Umbilical cord (tissue), 2 donors: ENCODE data around the gene S100A2. TPM values are rescaled to one million over a fixed set of nuclear protein-coding genes. Genes with fewer than 3 reads are reported as not detected.
"Not testable (repeated sequence)": the region's sequence is repeated elsewhere in the genome, so short reads cannot be mapped to it uniquely, and the experiment has no call there.

Source experiments
- DNase-seq: peaks from one replicate; pipeline ENCODE4 v3.0.0-alpha.2; 2015; ENCODE audit warnings: low spot score
- total RNA-seq: library from RNA; depleted of rRNA; stranded (reverse); fragments of >200 nt; gene quantifications from one replicate; pipeline ENCODE4 v1.2.3, GENCODE V29; 2014; ENCODE audit warnings: low replicate concordance; ENCODE audit not compliant: insufficient read depth

S100A2 gene
- total RNA-seq, 1 donor from 2014 or later = 20.7 TPM

DNA sequence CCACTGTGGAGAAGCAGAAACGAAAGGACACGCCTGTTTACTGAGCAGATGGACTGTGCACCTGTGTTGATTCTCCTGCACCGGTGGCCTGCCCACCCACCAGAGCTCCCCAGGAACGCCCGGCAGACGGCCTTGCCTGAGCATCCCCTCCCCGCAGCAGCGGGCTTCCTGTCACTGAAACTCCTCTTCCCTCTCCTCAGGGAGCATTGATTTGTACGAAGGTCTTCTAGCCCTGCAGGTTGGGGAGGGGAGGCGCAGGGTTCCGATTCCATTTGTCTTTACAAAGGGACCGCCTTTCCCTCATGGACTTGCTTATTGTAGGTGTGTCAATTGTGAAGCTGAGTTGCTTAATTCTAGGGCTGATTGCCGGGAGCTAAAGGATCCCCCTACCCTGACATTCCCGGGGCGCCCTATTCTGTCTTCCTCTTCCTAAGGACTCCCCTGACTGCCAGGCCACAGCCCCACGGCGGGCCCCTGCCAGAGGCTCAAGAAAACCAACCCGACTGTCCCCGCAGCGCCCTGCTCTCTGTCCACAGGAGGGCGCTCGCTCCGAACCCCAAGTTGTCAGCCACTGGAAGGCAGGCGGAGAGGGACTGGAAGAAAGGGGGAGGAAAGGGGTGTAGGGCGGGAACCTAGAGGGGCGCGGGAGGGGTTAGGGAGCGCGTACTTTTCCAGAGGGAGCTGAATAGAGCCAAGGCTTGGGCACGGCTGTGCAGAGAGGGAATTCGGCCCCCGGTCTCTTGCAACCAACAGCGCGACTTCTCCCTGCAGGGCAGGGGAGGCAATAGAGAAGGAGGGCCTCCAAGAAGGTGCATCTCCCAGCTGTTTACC, 32.7 kb downstream of the S100A2 start:
- DNase-seq = peak; percentile 97

DNA sequence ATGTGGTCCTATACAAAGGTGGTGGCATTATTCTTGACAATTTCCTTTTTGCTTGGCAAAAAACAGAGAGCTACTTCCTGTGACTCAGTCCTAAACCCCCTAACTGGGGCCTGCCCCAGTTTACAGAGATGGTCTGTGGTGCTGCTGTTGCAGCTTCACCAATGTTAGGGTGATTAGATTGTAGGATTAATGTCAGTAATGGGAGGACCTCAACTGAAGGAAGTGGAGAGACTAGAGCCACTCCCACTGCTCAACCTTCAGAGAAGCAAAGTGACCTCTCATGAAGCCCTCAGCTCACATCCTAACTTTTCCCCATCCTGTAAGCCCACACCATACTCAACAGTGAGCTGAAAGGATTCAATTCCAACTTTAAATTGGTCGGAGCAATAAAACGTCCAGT, 33.5 kb downstream of the S100A2 start:
- no peak for DNase-seq

DNA sequence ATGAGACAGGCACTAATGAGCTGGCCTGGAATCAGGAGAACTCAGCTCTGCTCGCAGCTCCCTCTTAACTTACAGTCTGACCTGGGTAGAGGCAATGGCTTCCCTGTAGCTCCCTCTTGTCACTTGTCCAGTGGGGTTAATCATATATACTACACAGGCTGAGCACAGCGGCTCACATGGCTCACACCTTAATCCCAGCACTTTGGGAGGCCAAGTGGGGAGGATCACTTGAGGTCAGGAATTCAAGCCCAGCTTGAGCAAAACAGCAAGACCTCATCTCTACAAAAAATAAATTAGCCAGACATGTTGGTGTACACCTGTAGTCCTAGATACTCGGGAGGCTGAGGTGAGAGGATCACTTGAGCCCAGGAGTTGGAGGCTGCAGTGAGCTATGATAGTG, 34.0 kb downstream of the S100A2 start:
- DNase-seq = no peak

DNA sequence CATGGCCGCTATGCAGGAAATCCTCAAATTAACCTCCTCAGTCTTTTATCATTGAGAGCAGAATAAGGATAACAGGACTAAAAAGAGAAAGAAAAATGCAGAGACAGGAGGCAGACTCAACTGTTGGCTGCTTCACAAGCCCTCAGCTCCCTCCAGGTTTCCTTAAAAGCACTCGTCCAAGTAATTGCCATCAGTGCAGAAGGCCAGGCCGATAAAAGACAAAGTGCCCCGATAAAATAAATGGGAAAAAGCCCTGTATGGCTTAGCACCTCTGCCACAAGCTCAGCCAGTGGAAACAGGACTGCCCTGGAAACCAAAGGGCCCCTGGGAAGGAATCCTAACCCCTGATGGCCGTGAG, 38.0 kb downstream of the S100A2 start:
- DNase-seq = no peak

DNA sequence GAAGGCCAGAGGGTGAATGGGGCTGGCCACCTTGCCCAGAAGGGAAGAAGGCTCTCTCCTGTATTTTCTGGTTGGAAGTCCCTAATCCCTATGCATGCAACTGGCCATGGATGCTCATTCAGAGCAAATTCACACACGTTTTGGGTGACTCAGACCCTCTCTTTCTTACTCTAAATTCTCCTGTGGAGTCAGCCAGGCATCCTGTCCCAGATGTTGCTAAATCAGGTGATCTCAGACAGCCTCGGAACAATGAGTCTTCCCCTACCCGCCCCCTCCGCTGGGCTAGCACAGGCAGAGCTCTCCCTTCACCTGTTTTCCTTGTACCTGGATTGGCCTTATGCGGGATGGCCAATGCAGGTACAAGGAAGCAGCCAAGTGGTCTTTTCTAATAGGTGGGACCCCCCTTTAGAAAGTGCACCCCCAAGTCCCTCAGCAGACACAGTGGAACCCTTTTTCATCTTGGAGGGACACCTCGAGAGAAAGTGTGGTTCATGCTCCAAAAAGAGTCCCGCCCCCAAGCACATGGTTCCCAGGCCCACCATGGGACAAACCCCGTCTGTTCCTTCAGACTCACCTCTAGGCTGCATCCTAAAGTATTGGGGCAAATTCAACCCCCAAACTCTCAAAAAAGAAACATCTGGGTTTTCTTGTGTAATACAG, 38.5 kb downstream of the S100A2 start:
- DNase-seq = no peak

DNA sequence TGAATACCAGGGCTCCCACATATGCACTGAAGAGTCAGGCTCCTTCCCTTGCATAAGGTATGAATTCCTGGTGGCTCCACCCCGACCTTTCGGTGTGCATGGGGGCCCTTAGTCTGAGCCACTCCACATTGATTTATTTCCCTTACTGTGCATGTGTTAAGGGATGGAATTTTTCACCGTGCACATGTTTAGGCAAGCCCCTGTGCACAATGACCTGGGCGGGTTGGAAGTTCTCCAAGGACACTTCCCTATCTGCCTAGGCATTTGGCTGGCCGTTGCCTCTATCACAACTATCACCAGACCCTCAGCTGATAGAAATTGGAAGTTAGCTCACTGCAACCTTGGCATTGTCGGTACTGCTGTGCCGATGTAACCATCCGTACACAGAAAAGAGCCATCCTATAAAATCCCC, 39.5 kb downstream of the S100A2 start:
- peak; percentile 72 for DNase-seq

DNA sequence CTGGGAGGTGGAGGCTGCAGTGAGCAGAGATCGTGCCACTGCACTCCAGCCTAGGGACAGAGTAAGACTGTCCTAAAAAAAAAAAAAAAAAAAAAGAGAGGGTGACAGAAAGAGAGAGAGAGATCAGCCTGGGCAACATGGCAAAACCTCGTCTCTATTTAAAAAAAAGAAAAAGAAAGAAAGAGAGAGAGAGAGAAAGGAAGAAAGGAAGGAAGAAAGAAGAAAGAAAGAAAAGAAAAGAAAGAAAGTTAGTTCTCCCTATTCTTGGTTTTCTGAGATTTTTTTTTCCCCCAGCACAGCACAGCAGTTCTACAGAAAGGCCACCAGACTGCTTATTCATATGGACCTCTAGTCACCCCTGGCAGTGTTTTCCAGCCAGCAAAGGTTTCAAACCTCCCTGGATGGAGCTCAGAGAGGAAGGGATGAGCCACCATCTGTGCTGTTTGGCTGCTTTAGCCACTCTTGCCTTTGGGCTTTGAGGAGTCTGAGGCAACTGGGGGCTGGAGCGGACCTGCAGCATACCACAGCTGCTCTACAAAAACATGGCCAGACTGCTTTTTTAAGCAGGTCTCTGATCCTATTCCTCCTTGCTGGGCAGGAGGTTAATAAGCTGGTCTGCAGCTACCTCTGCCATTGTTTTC, 40.4 kb downstream of the S100A2 start:
- no peak for DNase-seq

DNA sequence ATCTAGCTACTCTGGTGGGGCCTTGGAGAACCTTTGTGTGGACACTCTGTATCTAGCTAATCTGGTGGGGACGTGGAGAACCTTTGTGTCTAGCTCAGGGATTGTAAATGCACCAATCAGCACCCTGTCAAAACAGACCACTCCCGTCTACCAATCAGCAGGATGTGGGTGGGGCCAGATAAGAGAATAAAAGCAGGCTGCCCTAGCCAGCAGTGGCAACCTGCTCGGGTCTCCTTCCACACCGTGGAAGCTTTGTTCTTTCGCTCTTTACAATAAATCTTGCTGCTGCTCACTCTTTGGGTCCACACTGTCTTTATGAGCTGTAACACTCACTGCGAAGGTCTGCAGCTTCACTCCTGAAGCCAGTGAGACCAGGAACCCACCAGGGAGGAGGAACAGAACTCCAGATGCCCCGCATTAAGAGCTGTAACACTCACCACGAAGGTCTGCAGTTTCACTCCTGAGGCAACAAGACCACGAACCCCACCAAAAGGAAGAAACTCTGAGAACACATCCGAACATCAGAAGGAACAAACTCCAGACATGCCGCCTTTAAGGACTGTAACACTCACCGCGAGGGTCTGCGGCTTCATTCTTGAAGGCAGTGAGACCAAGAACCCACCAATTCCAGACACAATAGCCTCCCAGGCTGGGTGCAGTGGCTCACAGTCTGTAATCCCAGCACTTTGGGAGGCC, 43.1 kb downstream of the S100A2 start:
- DNase-seq = not testable (repeated sequence)

DNA sequence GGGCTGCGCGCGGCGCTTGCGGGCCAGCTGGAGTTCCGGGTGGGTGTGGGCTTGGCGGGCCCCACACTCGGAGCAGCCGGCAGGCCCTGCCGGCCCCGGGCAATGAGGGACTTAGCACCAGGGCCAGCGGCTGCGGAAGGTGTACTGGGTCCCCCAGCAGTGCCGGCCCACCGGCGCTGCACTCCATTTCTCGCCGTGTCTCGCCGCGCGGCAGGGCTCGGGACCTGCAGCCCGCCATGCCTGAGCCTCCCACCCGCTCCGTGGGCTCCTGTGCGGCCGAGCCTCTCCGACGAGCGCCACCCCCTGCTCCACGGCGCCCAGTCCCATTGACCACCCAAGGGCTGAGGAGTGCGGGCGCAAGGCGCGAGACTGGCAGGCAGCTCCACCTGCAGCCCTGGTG, 43.8 kb downstream of the S100A2 start:
- DNase-seq = not testable (repeated sequence)

DNA sequence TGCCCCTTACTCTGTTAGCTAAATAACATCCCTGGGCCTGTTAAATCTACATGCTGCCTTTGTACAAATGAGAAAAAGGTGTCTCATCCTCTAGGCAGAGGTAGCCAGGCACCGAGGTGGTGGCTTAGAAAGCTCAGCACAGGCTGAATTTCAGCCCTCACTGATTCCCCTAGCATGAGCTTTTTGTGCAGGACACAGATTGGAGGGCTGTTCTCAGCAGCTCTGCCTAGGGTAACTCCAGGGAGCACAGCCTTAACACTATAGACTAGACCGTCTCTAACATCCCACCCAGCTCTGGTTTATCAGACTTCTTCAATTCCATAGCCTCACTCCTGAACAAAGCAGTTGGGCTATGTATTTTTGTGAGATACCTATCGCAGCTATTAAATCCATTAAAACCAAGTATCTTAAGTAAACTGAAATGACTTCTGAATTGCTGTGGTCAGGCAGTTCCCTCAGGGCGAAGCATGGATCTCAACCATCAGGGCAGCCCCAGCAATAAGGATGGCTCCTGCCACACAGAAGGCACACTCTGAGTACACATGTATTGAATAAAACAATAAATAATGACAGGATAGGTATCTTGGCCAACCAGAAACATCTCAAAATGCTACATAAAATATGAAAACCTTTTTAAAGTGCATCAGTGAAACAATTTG, 44.7 kb downstream of the S100A2 start:
- no peak for DNase-seq

DNA sequence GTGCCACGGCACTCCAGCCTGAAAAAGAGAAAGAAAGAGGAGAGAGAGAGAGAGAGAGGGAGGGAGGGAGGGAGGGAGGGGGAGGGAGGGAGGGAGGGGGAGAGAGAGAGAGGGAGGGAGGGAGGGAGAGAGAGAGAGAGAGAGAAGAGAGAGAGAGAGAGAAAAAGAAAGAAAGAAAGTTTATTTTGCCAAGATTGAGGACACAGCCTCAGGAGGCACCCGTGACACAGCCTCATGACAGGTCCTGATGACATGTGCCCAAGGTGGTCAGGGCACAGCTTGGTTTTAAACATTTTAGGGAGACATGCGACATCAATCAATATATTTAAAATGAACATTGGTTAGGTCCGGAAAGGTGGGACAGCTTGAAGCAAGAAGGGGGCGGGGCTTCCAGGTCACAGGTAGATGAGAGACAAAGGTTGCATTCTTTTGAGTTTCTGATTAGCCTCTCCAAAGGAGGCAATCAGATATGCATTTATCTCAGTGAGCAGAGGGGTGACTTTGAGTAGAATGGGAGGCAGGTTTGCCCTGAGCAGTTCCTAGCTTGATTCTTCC, 45.4 kb downstream of the S100A2 start:
- not testable (repeated sequence) for DNase-seq

DNA sequence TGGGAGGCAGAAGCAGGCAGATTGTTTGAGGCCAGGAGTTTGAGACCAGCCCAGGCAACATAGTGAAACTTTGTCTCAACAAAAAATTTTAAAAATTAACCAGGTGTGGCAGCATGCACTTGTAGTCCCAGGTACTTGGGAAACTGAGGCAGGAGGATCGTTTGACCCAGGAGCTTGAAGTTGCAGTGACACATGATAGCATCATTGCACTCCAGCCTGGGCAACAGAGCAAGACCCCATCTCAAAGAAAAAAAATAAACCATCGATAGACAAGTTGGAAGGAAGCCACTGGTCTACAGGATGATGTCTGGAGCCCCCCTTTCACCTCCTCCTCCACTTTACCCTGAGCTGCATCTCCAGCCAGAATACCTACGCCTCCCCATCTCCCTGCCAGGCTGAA, 46.4 kb downstream of the S100A2 start:
- no peak for DNase-seq

DNA sequence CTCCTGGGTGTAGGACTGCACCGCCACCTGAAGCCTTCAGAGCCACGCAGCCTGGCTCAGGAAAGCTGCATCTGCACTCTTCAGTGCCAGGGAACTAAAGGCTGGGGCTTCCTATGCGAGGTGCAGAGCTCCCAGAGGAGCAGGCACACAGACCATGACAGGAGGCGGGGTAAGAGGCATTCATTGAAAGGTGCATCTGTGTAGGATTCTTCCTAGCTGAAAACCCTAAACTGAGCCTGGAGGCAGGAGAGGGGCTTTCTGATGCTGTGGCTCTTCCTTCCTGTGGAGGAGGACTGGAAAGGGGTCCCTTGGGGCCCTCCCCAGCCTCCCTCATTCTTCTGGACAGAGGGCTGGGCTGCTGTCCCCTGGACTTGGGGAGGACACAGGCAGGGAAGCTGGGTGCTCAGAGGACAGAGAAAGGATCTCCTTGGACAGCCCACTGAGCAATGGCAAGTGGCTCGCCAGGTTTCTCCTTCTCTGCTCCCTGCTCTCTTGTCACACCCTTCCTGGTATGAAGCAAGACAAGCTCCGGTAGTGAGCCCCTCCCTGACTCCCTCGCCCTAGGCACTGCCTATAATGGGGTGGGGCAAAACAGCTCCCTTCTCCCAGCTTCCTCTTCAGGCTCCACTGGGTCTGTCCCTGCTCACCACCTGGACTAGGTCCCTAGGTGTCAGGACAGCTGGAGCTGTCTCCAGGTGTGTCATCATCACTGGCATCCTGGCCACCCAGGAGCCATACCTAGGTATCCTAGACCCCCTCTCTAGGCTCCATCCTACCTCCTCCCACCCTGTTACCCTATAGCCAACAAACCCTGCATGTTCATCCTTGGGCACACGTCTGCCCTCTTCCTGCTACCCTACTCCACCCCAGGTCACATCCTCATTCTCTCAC, 49.9 kb downstream of the S100A2 start:
- DNase-seq = peak; percentile 26

DNA sequence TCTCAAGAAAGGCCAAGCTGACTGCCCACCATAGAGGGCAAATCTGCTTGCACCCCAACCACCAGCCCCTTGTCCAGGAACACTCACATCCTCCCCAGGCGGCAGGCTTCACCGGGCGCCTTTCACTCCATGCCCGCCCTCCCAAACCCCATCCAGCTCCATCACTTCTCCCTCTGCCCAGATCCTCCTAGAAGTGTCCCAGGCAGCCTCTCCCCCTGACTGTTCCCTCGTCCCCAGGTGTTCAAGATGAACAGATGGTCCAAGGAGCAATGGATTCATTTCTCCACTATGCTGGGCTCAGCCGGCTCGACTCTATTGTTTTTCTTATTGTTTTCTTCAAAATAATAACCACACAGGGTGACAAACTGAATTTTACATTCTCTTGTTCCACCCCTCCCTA, 52.0 kb downstream of the S100A2 start:
- DNase-seq = no peak

DNA sequence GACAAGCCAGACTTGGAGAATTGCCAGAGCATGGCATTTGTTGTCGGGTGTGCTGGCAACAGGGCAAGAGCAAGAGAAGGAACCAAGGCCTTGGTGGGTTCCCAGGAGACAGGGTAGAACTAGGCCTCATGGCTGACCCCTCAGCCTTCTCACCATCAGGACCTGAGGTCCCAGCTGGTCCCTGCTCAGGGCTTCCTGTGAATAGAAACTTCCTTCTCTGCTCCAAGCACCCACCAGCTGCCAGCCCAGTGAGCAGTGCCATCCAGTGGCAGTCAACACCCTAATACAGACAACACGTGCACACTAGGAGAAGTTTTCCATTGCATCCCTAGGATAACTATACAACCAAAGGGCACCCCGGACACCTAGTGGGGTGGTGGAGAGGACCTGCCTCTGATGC, 52.6 kb downstream of the S100A2 start:
- DNase-seq = no peak

Other genes with a start within 250 kb of the S100A2 start
- 0.48 TPM for gene PGLYRP4, start 217.0 kb downstream of the S100A2 start, total RNA-seq
- gene S100A9, start 208.0 kb downstream of the S100A2 start, total RNA-seq = 224 TPM
- not detected for gene S100A12, start 190.2 kb downstream of the S100A2 start, total RNA-seq
- gene S100A8, start 174.8 kb downstream of the S100A2 start, total RNA-seq = 16.6 TPM
- 2.9 TPM for gene S100A7A, start 149.3 kb downstream of the S100A2 start, total RNA-seq
- not detected for gene S100A7, start 105.2 kb downstream of the S100A2 start, total RNA-seq
- 216 TPM for gene S100A6, start 29.9 kb downstream of the S100A2 start, total RNA-seq
- gene S100A5, start 24.9 kb downstream of the S100A2 start, total RNA-seq = not detected
- 122 TPM for gene S100A4, start 20.0 kb downstream of the S100A2 start, total RNA-seq
- gene S100A3, start 16.6 kb downstream of the S100A2 start, total RNA-seq = not detected
- 40.0 TPM for gene S100A16, start 47.3 kb upstream of the S100A2 start, total RNA-seq
- gene S100A14, start 50.5 kb upstream of the S100A2 start, total RNA-seq = 29.6 TPM
- gene S100A13, start 61.7 kb upstream of the S100A2 start, total RNA-seq = 26.5 TPM
- 0.24 TPM for gene S100A1, start 62.6 kb upstream of the S100A2 start, total RNA-seq
- 30.6 TPM for gene CHTOP, start 68.2 kb upstream of the S100A2 start, total RNA-seq
- 36.6 TPM for gene SNAPIN, start 92.9 kb upstream of the S100A2 start, total RNA-seq
- gene ILF2, start 105.1 kb upstream of the S100A2 start, total RNA-seq = 72.2 TPM
- gene NPR1, start 112.8 kb upstream of the S100A2 start, total RNA-seq = 3.1 TPM
- 31.8 TPM for gene INTS3, start 162.2 kb upstream of the S100A2 start, total RNA-seq
- gene SLC27A3, start 209.6 kb upstream of the S100A2 start, total RNA-seq = 22.9 TPM